ENCODE data around the gene LAMA4. TPM values are rescaled to one million over a fixed set of nuclear protein-coding genes. Genes with fewer than 3 reads are reported as not detected.

The LAMA4 gene
- total RNA-seq, 1 donor from 2014 or later, result 44.8 TPM

DNA sequence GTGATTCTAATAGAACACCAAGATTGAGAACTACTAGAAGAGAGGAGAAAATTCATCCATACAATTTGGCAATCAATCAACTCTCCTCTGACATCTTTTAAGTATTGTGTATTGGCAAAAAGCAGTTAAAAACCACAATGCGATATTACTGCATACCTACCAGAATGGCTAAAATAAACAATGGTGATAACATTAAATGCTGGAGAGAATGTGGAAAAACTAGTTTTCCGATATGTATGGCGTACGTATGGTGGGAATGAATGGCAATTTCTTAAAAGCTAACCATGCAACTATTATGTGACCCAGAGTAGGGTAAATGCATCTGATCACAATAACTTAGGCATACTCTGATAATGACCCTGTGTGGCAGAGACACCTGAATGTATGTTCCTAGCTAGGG, 29.3 kb upstream of the LAMA4 start:
- DNase-seq (ENCODE audit: extremely low spot score, unreplicated experiment), result no peak
- Mint-ChIP-seq H3K27me3 (no peaks in the 10 kb centered on the region), H3K36me3 (no peaks in the 10 kb centered on the region), H3K4me3 (no peak overlapping the region), H3K9me3 (no peaks in the 10 kb centered on the region), H3K27ac (no peak overlapping the region), H3K4me1 (ENCODE audit: unreplicated experiment) (peaks cover 34% of the 10 kb centered on the region)
- TF ChIP-seq CTCF (conservative IDR thresholded peaks at IDR 0.05), result no peak

DNA sequence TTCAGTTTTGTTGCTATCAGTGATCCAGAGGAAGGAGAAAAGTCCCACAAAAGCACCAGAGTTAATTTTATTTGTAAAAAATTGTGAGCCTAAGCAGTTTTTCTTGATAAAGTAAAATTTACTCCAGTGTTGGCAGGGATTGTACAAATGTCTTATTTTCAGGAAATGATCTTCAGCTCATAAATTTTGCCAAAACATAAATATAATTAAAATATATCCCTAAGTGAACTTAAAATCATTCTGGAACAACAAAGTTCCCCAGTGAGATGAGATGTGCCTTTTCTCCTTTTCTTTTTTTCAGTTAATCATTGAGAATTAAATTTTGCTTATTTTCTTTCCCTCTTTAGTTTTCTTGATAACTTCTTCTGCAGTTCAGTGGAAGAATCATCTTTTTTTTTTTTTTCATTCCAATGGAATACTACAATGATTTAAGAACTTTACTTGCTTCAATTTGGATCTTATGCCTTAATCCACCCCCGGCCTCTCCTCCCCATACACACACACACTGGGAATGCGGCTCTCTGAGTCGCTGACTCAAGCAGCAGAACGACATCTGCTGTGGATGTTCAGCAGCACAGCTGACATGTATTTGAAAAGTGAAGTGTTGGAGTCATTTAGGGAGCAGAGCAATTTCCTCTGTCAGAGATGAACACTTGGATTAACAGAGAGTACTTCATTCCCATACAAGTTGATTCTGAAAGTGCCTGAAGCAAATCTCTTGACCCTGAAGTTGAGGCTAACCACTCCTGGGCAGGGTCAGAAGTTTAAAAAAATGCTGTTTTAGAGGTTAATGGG, 27.7 kb upstream of the LAMA4 start:
- Mint-ChIP-seq H3K4me3 (peak overlapping the region; percentile 36), H3K36me3 (no peaks in the 10 kb centered on the region), H3K9me3 (no peaks in the 10 kb centered on the region), H3K27ac (peak overlapping the region; percentile 54), H3K27me3 (no peaks in the 10 kb centered on the region), H3K4me1 (ENCODE audit: unreplicated experiment) (peaks cover 34% of the 10 kb centered on the region)
- DNase-seq (ENCODE audit: extremely low spot score, unreplicated experiment), result no peak
- peak; percentile 36 for TF ChIP-seq CTCF (conservative IDR thresholded peaks at IDR 0.05)

- no peak overlapping the region for H3K27ac Mint-ChIP-seq
- peaks cover 28% of the 10 kb centered on the region for H3K4me1 Mint-ChIP-seq (ENCODE audit: unreplicated experiment)
- H3K9me3 Mint-ChIP-seq, result no peaks in the 10 kb centered on the region
- no peaks in the 10 kb centered on the region for H3K36me3 Mint-ChIP-seq
- no peaks in the 10 kb centered on the region for H3K27me3 Mint-ChIP-seq
- TF ChIP-seq CTCF (conservative IDR thresholded peaks at IDR 0.05), result no peak
- DNase-seq (ENCODE audit: extremely low spot score, unreplicated experiment), result no peak
- no peak overlapping the region for H3K4me3 Mint-ChIP-seq
Measured at GRCh38 chr6:112279031-112279935, 24.9 kb upstream of the LAMA4 start.

GRCh38 chr6:112275365-112275764, 21.0 kb upstream of the LAMA4 start:
- H3K36me3 Mint-ChIP-seq, result no peaks in the 10 kb centered on the region
- no peak overlapping the region for H3K27ac Mint-ChIP-seq
- H3K4me3 Mint-ChIP-seq, result no peak overlapping the region
- no peak for TF ChIP-seq CTCF (conservative IDR thresholded peaks at IDR 0.05)
- DNase-seq (ENCODE audit: extremely low spot score, unreplicated experiment), result no peak
- H3K9me3 Mint-ChIP-seq, result no peaks in the 10 kb centered on the region
- peaks cover 7% of the 10 kb centered on the region for H3K4me1 Mint-ChIP-seq (ENCODE audit: unreplicated experiment)
- H3K27me3 Mint-ChIP-seq, result no peaks in the 10 kb centered on the region

- Mint-ChIP-seq H3K9me3 (no peaks in the 10 kb centered on the region), H3K27ac (no peak overlapping the region), H3K4me3 (no peak overlapping the region), H3K27me3 (no peaks in the 10 kb centered on the region), H3K4me1 (ENCODE audit: unreplicated experiment) (peaks cover 4% of the 10 kb centered on the region), H3K36me3 (no peaks in the 10 kb centered on the region)
- no peak for DNase-seq (ENCODE audit: extremely low spot score, unreplicated experiment)
- TF ChIP-seq CTCF (conservative IDR thresholded peaks at IDR 0.05), result no peak
Measured at GRCh38 chr6:112274774-112275173, 20.4 kb upstream of the LAMA4 start.
